CD14-positive monocyte (primary cell): Measurements from ENCODE around the gene LSM3. TPM values are rescaled to one million over a fixed set of nuclear protein-coding genes. Genes with fewer than 3 reads are reported as not detected.

Experiments
- DNase-seq, 3 donors: peaks; one replicate each; pipeline ENCODE4 v3.0.0-alpha.2; 2011 to 2022
- H2AFZ ChIP-seq: 2 replicates; pipeline ENCODE4 v1.6.0; 2012; ENCODE audit warnings: mild to moderate bottlenecking, low read depth, low read length, inconsistent platforms; ENCODE audit not compliant: insufficient read depth, poor library complexity, severe bottlenecking
- H3K27ac ChIP-seq, 2 donors: 1 replicate in 1 of 2; 2 replicates in 1 of 2; pipeline ENCODE4 v1.5.1; 2012 to 2013; ENCODE audit warnings: low read length in 2 of 2, control low read depth in 1 of 2, inconsistent platforms in 1 of 2, low read depth in 1 of 2, mild to moderate bottlenecking in 1 of 2
- H3K27me3 ChIP-seq, 2 donors: one replicate each; pipeline versions ENCODE4 v1.6.0 to v1.6.1; 2011 to 2013; ENCODE audit warnings: low read length in 2 of 2; ENCODE audit not compliant: control insufficient read depth in 2 of 2, insufficient read depth in 2 of 2
- H3K36me3 ChIP-seq, 2 donors: replicated peaks in 1 of 2; 1 replicate in 1 of 2; 2 replicates in 1 of 2; pipeline versions ENCODE4 v1.5.1 to v1.6.1; 2012 to 2013; ENCODE audit warnings: low read length in 2 of 2, control low read depth in 1 of 2, inconsistent platforms in 1 of 2, mild to moderate bottlenecking in 1 of 2; ENCODE audit not compliant: insufficient read depth in 2 of 2, control insufficient read depth in 1 of 2
- H3K4me1 ChIP-seq, 2 donors: 1 replicate in 1 of 2; 2 replicates in 1 of 2; pipeline versions ENCODE4 v1.5.1 to v1.6.1; 2012 to 2013; ENCODE audit warnings: low read length in 2 of 2, control low read depth in 1 of 2, inconsistent platforms in 1 of 2, mild to moderate bottlenecking in 1 of 2, moderate library complexity in 1 of 2; ENCODE audit not compliant: insufficient read depth in 2 of 2, control insufficient read depth in 1 of 2
- H3K4me2 ChIP-seq: replicated peaks from 2 replicates; pipeline ENCODE3; 2012; ENCODE audit warnings: low read length, moderate library complexity, mild to moderate bottlenecking; ENCODE audit not compliant: poor library complexity, severe bottlenecking; ENCODE audit errors: extremely low read depth
- H3K4me3 ChIP-seq, 3 experiments: fragments of 200-600 bp in 1 of 3; sonication (generic) in 1 of 3; replicated peaks in 1 of 3; 1 replicate in 2 of 3; 2 replicates in 1 of 3; pipeline ENCODE4 v1.5.1; 2011 to 2013; ENCODE audit warnings: low read length in 3 of 3, mild to moderate bottlenecking in 3 of 3, control low read depth in 2 of 3, low read depth in 2 of 3, inconsistent platforms in 1 of 3, moderate library complexity in 1 of 3
- H3K79me2 ChIP-seq: 2 replicates; pipeline ENCODE4 v1.6.0; 2012; ENCODE audit warnings: mild to moderate bottlenecking, control low read depth, inconsistent platforms, low read length, moderate library complexity; ENCODE audit not compliant: insufficient read depth
- H3K9ac ChIP-seq: 2 replicates; pipeline ENCODE4 v1.6.0; 2017; ENCODE audit warnings: low read length, mild to moderate bottlenecking; ENCODE audit not compliant: insufficient read depth, poor library complexity, severe bottlenecking
- H3K9me3 ChIP-seq, 2 donors: replicated peaks in 1 of 2; 1 replicate in 1 of 2; 2 replicates in 1 of 2; pipeline versions ENCODE4 v1.5.1 to v1.6.1; 2012 to 2013; ENCODE audit warnings: low read length in 2 of 2, control low read depth in 1 of 2; ENCODE audit not compliant: control insufficient read depth in 1 of 2, insufficient read depth in 1 of 2
- H4K20me1 ChIP-seq: 2 replicates; pipeline ENCODE4 v1.6.0; 2012; ENCODE audit warnings: mild to moderate bottlenecking, low read length, control low read depth, moderate library complexity; ENCODE audit not compliant: insufficient read depth
- H3K27ac Mint-ChIP-seq, 7 donors: one replicate each; pipeline ENCODE4 v1.8.0; 2020; ENCODE audit warnings: mild to moderate bottlenecking in 7 of 7, mixed read lengths in 7 of 7, moderate library complexity in 6 of 7, inconsistent platforms in 2 of 7
- H3K27me3 Mint-ChIP-seq, 3 donors: one replicate each; pipeline ENCODE4 v1.8.0; 2021 to 2022; ENCODE audit warnings: low read depth in 3 of 3, mild to moderate bottlenecking in 3 of 3, mixed read lengths in 3 of 3, moderate library complexity in 3 of 3, inconsistent platforms in 1 of 3
- H3K36me3 Mint-ChIP-seq, 2 donors: one replicate each; pipeline ENCODE4 v1.8.0; 2020; ENCODE audit warnings: mixed read lengths in 2 of 2, inconsistent platforms in 1 of 2, mild to moderate bottlenecking in 1 of 2
- H3K4me1 Mint-ChIP-seq: one replicate; pipeline ENCODE4 v1.8.0; 2020; ENCODE audit warnings: mild to moderate bottlenecking, mixed read lengths
- H3K4me3 Mint-ChIP-seq, 2 donors: one replicate each; pipeline ENCODE4 v1.8.0; 2020; ENCODE audit warnings: mild to moderate bottlenecking in 2 of 2, mixed read lengths in 2 of 2, moderate library complexity in 1 of 2
- H3K9me3 Mint-ChIP-seq, 7 donors: one replicate each; pipeline ENCODE4 v1.8.0; 2020 to 2022; ENCODE audit warnings: mixed read lengths in 7 of 7, mild to moderate bottlenecking in 6 of 7, moderate library complexity in 6 of 7, inconsistent platforms in 2 of 7
- CTCF ChIP-seq: fragments of 200-600 bp; IDR thresholded peaks from one replicate; pipeline ENCODE4 v1.8.0; 2022; ENCODE audit warnings: antibody characterized with exemption, mild to moderate bottlenecking
- WGBS: methylation state at CpG from one replicate; pipeline ENCODE4 v1.1.5; 2013; ENCODE audit warnings: missing lambda C conversion rate; ENCODE audit not compliant: insufficient coverage; 5-methylcytosine and 5-hydroxymethylcytosine counted together
- intact Hi-C, 2 donors: fragments of 100-400 bp; cut with micrococcal nuclease; formaldehyde crosslinking; loops; one replicate each; pipeline versions ENCODE4 v1.15.0 to v1.15.1; 2023
- polyA plus RNA-seq, 3 donors: library from polyadenylated mRNA; depleted of rRNA in 1 of 3; unstranded in 2 of 3; stranded (reverse) in 1 of 3; fragments of 300-500 nt in 2 of 3; fragments of >200 nt in 1 of 3; fragmentation: Illumina TruSeq in 2 of 3; gene quantifications; 1 replicate in 2 of 3; 2 replicates in 1 of 3; pipeline ENCODE4 v1.2.3, GENCODE V29; 2012 to 2021

The LSM3 gene
- polyA plus RNA-seq, 3 donors, result 4.1 to 23.2 (median 19.8) TPM

- Histone ChIP-seq H3K9me3 (no peaks in the 10 kb centered on the region), H3K36me3 (peaks cover 22 to 45% of the 10 kb centered on the region in 2 donors), H3K27me3 (no peaks in the 10 kb centered on the region), H2AFZ (no peak overlapping the region), H3K79me2 (peaks cover 5% of the 10 kb centered on the region), H3K4me1 (peaks cover 9 to 11% of the 10 kb centered on the region in 2 donors), H3K4me2 (no peak overlapping the region), H4K20me1 (no peaks in the 10 kb centered on the region), H3K9ac (no peak overlapping the region), H3K27ac (no peak overlapping the region), H3K4me3 (no peak overlapping the region)
- no peak for DNase-seq
- H3K9me3 Mint-ChIP-seq, result peaks cover 0 to 2% (median 0%) of the 10 kb centered on the region in 7 donors
- H3K27ac Mint-ChIP-seq, result no peak overlapping the region
- TF ChIP-seq CTCF, result no peak
- intact Hi-C loops, result loop anchor here in 1 of 2 donors (5.0 kb wide), 2 partner anchors 266 to 581 kb away; no protein-coding TSS in a partner anchor
- H3K27me3 Mint-ChIP-seq, result no peaks in the 10 kb centered on the region
- no peak overlapping the region for H3K4me3 Mint-ChIP-seq
- H3K4me1 Mint-ChIP-seq, result peaks cover 13% of the 10 kb centered on the region
- peaks cover 37% of the 10 kb centered on the region in 2 donors for H3K36me3 Mint-ChIP-seq
- WGBS, result 79% methylated on average over 2 of the region's 4 CpGs
These were observed 22.2 kb downstream of the LSM3 start for GRCh38 chr3:14200841-14201240.

- H3K27ac ChIP-seq, result no peak overlapping the region
- no peak overlapping the region for H3K27ac Mint-ChIP-seq
These were observed 23.5 kb downstream of the LSM3 start for GRCh38 chr3:14201940-14202684.

More at GRCh38 chr3:14201940-14202684, 23.5 kb downstream of the LSM3 start:
- H3K4me1 ChIP-seq, result peaks cover 9 to 11% of the 10 kb centered on the region in 2 donors
- WGBS, result 93% methylated on average over 5 of the region's 7 CpGs
- no peak overlapping the region for H3K4me3 ChIP-seq
- DNase-seq, result no peak
- no peaks in the 10 kb centered on the region for H4K20me1 ChIP-seq
- no peaks in the 10 kb centered on the region for H3K79me2 ChIP-seq
- intact Hi-C loops, result loop anchor here in 1 of 2 donors (5.0 kb wide), 2 partner anchors 265 to 580 kb away; no protein-coding TSS in a partner anchor
- H3K9me3 ChIP-seq, result no peaks in the 10 kb centered on the region
- Mint-ChIP-seq H3K36me3 (peaks cover 28 to 31% of the 10 kb centered on the region in 2 donors), H3K4me3 (no peak overlapping the region), H3K27me3 (peaks cover 0 to 2% (median 0%) of the 10 kb centered on the region in 3 donors), H3K4me1 (peaks cover 13% of the 10 kb centered on the region), H3K9me3 (peaks cover 0 to 2% (median 0%) of the 10 kb centered on the region in 7 donors)
- H2AFZ ChIP-seq, result no peak overlapping the region
- no peak overlapping the region for H3K9ac ChIP-seq
- H3K36me3 ChIP-seq, result peaks cover 22 to 34% of the 10 kb centered on the region in 2 donors
- H3K27me3 ChIP-seq, result no peaks in the 10 kb centered on the region
- no peak overlapping the region for H3K4me2 ChIP-seq
- TF ChIP-seq CTCF, result no peak
